GM12878 (cell line): Measurements from ENCODE around the gene TIPARP. TPM values are rescaled to one million over a fixed set of nuclear protein-coding genes. Genes with fewer than 3 reads are reported as not detected.
A peak's percentile ranks its signal among the peaks of the same experiment; 100 is the strongest.

Source experiments
- BACH1 ChIP-seq: fragments of 450-650 bp; IDR thresholded peaks from 2 replicates; pipeline ENCODE4 v1.6.1; 2017; ENCODE audit warnings: mild to moderate bottlenecking, borderline replicate concordance
- EGR1 ChIP-seq, 2 experiments: IDR thresholded peaks; 1 replicate in 1 of 2; 2 replicates in 1 of 2; pipeline ENCODE4 v1.6.1; 2011 to 2012; ENCODE audit warnings: low read depth in 2 of 2, low read length in 2 of 2, borderline replicate concordance in 1 of 2, mild to moderate bottlenecking in 1 of 2, moderate library complexity in 1 of 2
- FOS ChIP-seq: IDR thresholded peaks from 3 replicates; pipeline ENCODE4 v1.6.1; 2011; ENCODE audit warnings: borderline replicate concordance; ENCODE audit not compliant: insufficient read length; ENCODE audit errors: extremely low read depth
- GATAD2B ChIP-seq: fragments of 450-650 bp; conservative IDR thresholded peaks from 2 replicates; pipeline ENCODE4 v1.6.1; 2017; ENCODE audit warnings: low read depth, mild to moderate bottlenecking, moderate library complexity
- HDAC2 ChIP-seq: fragments of 200-600 bp; sonication (generic); IDR thresholded peaks from 2 replicates; pipeline ENCODE4 v1.6.1; 2017
- SIX5 ChIP-seq: IDR thresholded peaks from 2 replicates; pipeline ENCODE4 v1.6.1; 2011; ENCODE audit warnings: mild to moderate bottlenecking, low read depth, low read length, moderate library complexity; ENCODE audit not compliant: severe bottlenecking
- SMARCA5 ChIP-seq: fragments of 450-650 bp; IDR thresholded peaks from 2 replicates; pipeline ENCODE4 v1.6.1; 2017; ENCODE audit warnings: mild to moderate bottlenecking
- SMC3 ChIP-seq: IDR thresholded peaks from 2 replicates; pipeline ENCODE4 v1.6.1; 2011; ENCODE audit warnings: low read length, improper control_type of control experiment, borderline replicate concordance
- TARDBP ChIP-seq: IDR thresholded peaks from 2 replicates; pipeline ENCODE4 v1.6.1; 2016; ENCODE audit warnings: borderline replicate concordance
- TCF12 ChIP-seq: IDR thresholded peaks from 2 replicates; pipeline ENCODE4 v1.6.1; 2011; ENCODE audit warnings: low read depth, mild to moderate bottlenecking, low read length
- ZNF207 ChIP-seq: fragments of 450-650 bp; IDR thresholded peaks from 2 replicates; pipeline ENCODE4 v1.6.1; 2014; ENCODE audit warnings: antibody characterized with exemption, mild to moderate bottlenecking, borderline replicate concordance
- polyA plus RNA-seq, 11 experiments: library from polyadenylated mRNA; depleted of rRNA in 4 of 11; unstranded in 6 of 11; stranded (reverse) in 5 of 11; fragments of >200 nt; fragmentation: Nextera tagmentation in 4 of 11; fragmentation: Illumina TruSeq in 1 of 11; extraction: Ambion mirVana in 4 of 11; extraction: Trizol in 1 of 11; gene quantifications; 1 replicate in 1 of 11; 2 replicates in 10 of 11; pipeline versions ENCODE4 v1.2.1 to v1.2.3, GENCODE V29; 2011 to 2016; ENCODE audit warnings: inconsistent platforms in 2 of 11, missing spikeins in 2 of 11, low read depth in 1 of 11
- total RNA-seq, 4 experiments: library from RNA; depleted of rRNA in 3 of 4; stranded (reverse); fragments of >200 nt in 3 of 4; fragmentation: Illumina TruSeq in 1 of 4; extraction: Trizol in 1 of 4; gene quantifications; 2 replicates each; pipeline versions ENCODE4 v1.2.1 to v1.2.3, GENCODE V29; 2013 to 2021
- TF ChIP-seq, protein P1 (sequence below): IDR thresholded peaks from 2 replicates; pipeline ENCODE4 v1.6.1; 2012; ENCODE audit warnings: mild to moderate bottlenecking, low read depth, low read length
- TF ChIP-seq, protein P2 (sequence below): IDR thresholded peaks from 2 replicates; pipeline ENCODE4 v1.6.1; 2012; ENCODE audit warnings: low read length, inconsistent platforms
- TF ChIP-seq, protein P3 (sequence below): fragments of 450-650 bp; IDR thresholded peaks from 2 replicates; pipeline ENCODE4 v1.6.1; 2017; ENCODE audit warnings: mild to moderate bottlenecking, moderate library complexity

Gene TIPARP
- total and polyA plus RNA-seq, 10 of the 15 experiments (the other 5 are each of a cell fraction or from before 2014, with no cell fraction given): 3.2 to 21.5 (median 12.0) TPM

DNA sequence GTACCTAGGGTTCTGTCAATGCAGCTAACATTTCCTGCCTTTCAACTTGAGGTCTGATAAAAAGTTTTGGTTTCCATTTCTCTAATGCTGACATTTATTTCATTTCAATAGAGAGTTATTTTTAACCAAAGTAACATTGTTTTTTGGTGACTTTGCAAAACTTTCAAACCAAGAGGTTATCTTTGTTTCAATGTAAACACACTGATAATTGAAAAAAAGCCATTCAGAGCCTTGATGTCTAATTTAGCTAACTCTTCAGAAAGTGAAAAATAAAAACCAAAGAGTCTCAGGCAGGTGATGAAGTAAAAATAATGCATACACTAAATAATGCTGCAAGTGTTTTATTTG is 9.6 kb upstream of the TIPARP start (continued):
- TF ChIP-seq FOS: no peak
- TF ChIP-seq, protein P1, sequence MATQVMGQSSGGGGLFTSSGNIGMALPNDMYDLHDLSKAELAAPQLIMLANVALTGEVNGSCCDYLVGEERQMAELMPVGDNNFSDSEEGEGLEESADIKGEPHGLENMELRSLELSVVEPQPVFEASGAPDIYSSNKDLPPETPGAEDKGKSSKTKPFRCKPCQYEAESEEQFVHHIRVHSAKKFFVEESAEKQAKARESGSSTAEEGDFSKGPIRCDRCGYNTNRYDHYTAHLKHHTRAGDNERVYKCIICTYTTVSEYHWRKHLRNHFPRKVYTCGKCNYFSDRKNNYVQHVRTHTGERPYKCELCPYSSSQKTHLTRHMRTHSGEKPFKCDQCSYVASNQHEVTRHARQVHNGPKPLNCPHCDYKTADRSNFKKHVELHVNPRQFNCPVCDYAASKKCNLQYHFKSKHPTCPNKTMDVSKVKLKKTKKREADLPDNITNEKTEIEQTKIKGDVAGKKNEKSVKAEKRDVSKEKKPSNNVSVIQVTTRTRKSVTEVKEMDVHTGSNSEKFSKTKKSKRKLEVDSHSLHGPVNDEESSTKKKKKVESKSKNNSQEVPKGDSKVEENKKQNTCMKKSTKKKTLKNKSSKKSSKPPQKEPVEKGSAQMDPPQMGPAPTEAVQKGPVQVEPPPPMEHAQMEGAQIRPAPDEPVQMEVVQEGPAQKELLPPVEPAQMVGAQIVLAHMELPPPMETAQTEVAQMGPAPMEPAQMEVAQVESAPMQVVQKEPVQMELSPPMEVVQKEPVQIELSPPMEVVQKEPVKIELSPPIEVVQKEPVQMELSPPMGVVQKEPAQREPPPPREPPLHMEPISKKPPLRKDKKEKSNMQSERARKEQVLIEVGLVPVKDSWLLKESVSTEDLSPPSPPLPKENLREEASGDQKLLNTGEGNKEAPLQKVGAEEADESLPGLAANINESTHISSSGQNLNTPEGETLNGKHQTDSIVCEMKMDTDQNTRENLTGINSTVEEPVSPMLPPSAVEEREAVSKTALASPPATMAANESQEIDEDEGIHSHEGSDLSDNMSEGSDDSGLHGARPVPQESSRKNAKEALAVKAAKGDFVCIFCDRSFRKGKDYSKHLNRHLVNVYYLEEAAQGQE: no peak
- TF ChIP-seq GATAD2B: no peak
- TF ChIP-seq ZNF207: no peak
- no peak for TF ChIP-seq SMC3
- TF ChIP-seq, protein P2, sequence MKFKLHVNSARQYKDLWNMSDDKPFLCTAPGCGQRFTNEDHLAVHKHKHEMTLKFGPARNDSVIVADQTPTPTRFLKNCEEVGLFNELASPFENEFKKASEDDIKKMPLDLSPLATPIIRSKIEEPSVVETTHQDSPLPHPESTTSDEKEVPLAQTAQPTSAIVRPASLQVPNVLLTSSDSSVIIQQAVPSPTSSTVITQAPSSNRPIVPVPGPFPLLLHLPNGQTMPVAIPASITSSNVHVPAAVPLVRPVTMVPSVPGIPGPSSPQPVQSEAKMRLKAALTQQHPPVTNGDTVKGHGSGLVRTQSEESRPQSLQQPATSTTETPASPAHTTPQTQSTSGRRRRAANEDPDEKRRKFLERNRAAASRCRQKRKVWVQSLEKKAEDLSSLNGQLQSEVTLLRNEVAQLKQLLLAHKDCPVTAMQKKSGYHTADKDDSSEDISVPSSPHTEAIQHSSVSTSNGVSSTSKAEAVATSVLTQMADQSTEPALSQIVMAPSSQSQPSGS: peak; percentile 73
- no peak for TF ChIP-seq SIX5
- no peak for TF ChIP-seq TCF12
- TF ChIP-seq HDAC2: no peak
- no peak for TF ChIP-seq TARDBP
- TF ChIP-seq EGR1 (IDR thresholded peaks at IDR 0.05; ENCODE audit: borderline replicate concordance in 1 of 2, low read depth in 2 of 2, low read length in 2 of 2): no peak
- peak; percentile 53; the same call in 1 of the 2 replicates for TF ChIP-seq BACH1
- TF ChIP-seq SMARCA5: no peak
- TF ChIP-seq, protein P3, sequence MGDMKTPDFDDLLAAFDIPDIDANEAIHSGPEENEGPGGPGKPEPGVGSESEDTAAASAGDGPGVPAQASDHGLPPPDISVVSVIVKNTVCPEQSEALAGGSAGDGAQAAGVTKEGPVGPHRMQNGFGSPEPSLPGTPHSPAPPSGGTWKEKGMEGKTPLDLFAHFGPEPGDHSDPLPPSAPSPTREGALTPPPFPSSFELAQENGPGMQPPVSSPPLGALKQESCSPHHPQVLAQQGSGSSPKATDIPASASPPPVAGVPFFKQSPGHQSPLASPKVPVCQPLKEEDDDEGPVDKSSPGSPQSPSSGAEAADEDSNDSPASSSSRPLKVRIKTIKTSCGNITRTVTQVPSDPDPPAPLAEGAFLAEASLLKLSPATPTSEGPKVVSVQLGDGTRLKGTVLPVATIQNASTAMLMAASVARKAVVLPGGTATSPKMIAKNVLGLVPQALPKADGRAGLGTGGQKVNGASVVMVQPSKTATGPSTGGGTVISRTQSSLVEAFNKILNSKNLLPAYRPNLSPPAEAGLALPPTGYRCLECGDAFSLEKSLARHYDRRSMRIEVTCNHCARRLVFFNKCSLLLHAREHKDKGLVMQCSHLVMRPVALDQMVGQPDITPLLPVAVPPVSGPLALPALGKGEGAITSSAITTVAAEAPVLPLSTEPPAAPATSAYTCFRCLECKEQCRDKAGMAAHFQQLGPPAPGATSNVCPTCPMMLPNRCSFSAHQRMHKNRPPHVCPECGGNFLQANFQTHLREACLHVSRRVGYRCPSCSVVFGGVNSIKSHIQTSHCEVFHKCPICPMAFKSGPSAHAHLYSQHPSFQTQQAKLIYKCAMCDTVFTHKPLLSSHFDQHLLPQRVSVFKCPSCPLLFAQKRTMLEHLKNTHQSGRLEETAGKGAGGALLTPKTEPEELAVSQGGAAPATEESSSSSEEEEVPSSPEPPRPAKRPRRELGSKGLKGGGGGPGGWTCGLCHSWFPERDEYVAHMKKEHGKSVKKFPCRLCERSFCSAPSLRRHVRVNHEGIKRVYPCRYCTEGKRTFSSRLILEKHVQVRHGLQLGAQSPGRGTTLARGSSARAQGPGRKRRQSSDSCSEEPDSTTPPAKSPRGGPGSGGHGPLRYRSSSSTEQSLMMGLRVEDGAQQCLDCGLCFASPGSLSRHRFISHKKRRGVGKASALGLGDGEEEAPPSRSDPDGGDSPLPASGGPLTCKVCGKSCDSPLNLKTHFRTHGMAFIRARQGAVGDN: no peak
